Measurements from ENCODE around the gene RPGRIP1L.
A peak's percentile ranks its signal among the peaks of the same experiment; 100 is the strongest.

Gene RPGRIP1L

DNA sequence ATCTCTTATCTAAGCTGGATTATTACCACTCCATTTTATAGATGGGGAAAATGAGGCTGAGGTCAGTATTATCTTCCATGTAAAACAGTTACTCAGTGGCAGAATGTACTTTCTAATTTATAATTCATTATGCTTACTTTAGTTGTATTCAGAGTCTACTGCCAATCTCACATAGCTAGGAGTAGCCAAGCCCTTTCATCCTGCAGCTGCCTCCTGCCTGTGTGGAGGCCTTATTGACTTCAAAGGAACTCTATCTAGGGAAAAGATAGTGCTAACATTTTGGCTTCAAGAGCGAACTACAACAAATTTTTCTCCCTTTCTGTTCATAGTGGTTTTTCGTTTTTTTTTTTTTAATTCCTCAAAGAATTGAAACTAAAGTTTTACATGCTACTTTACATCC is 12.9 kb downstream of the RPGRIP1L start:
- TF ChIP-seq GATA3 (IDR thresholded peaks at IDR 0.05; ENCODE audit: low read depth, low read length) (no peak), GATA2 (IDR thresholded peaks at IDR 0.05; ENCODE audit: low read depth, low read length) (no peak)

DNA sequence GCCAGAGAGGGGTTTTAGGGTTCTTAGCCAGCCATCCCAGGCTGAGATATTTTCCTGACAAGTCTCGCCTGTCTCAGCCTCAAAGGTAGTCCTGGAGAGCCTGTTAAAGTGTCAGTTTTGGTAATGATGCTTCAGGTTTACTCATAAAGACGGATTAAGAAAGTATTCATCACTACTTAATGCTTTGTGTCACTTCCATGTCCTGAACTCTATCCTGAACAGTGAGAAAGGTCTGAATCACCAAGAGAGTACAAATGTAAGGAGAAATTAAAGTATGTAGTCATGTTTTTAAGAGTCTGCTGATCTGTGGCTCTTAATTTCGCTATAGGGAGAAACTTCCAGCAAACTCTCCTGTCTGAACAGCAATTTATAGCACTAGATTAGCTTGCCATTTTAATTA is 14.0 kb downstream of the RPGRIP1L start:
- no peak for TF ChIP-seq GATA2 (IDR thresholded peaks at IDR 0.05; ENCODE audit: low read depth, low read length)
- no peak for TF ChIP-seq GATA3 (IDR thresholded peaks at IDR 0.05; ENCODE audit: low read depth, low read length)

DNA sequence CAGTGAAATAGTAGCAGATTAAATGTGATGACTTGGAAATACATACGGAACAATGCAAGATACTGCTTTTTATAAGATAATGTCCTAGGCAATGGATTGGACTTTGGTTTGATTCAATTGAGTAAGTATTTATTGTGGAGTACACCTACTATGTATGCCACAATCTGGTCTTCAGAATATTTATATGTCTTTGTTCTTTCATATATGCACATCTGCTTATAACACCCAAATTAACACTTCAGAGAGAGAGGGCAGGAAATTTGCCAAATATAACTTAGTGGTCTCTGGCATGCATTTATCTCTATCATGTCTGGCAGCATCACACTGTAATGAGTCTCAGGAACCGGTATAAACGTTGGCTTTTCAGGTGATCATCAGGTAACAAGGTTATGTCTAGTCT is 16.9 kb downstream of the RPGRIP1L start:
- no peak for TF ChIP-seq GATA3 (IDR thresholded peaks at IDR 0.05; ENCODE audit: low read depth, low read length)
- TF ChIP-seq GATA2 (IDR thresholded peaks at IDR 0.05; ENCODE audit: low read depth, low read length) = no peak

DNA sequence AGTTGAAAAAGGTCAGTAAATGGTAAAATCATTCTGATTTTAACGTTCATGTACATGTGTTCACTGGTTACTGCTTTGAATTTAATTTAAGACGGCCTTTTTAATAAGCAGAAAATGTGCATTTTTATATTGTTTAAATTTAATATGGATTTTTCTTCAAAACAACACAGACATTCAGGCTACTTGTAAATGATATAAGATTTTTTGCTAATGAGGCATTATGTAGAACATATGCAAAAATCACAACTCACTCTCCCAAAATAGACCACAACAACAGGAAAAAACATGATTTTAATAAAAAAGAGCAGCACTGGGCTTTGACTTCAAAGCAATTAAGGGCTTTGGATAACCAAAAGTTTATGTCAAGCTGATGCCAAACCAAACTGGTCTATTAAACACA is 22.3 kb downstream of the RPGRIP1L start:
- TF ChIP-seq GATA3 (IDR thresholded peaks at IDR 0.05; ENCODE audit: low read depth, low read length) (no peak), GATA2 (IDR thresholded peaks at IDR 0.05; ENCODE audit: low read depth, low read length) (no peak)

DNA sequence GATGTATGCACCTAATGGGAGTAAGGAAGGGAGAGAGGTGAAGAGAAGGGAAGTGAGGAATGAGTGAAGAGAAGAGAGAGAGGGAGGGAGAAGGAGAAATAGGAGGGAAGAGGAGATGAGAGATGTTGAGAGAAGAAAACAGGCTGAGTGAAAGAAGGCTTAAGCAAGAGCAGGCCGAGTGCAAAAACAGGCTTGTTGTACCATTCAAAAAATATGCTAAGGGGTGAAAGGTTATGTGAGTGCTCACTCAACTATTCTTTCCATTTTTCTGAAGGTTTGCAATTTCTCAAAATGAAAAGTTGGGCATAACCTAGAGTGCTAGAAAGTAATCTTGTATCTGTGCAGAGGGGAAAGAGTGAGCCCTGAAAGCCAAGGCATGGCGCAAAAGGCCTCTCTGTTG is 22.9 kb downstream of the RPGRIP1L start:
- no peak for TF ChIP-seq GATA2 (IDR thresholded peaks at IDR 0.05; ENCODE audit: low read depth, low read length)
- no peak for TF ChIP-seq GATA3 (IDR thresholded peaks at IDR 0.05; ENCODE audit: low read depth, low read length)

DNA sequence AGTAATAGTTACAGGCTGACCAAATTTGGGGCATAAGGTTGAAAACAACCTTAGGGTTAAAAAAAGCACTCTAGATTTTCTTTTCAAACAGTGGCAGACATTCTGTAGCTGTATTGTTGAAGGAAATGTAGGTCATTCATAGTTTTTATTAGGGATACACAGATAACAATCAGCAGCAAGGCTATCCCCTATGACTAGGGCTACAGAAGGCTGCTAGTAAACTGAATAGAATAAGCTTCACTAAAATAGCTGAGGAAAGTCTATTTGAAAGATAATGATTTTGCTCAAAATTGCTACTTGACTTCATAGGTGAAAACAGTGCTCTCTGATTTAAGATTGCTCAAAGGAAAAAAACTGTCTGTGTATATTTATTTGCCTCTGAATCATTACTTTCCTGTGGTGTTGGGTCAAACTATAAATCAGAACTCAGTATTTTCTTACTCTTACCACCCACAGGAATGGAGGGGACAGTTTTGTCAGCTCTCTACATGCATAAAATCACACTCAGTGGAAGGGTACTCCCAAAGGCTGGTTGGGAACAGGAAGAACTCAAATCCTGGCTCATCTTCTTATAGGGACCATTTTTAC is 24.8 kb downstream of the RPGRIP1L start:
- TF ChIP-seq GATA3 (IDR thresholded peaks at IDR 0.05; ENCODE audit: low read depth, low read length) (peak; percentile 33; the same call in 1 of the 2 replicates), GATA2 (IDR thresholded peaks at IDR 0.05; ENCODE audit: low read depth, low read length) (peak; percentile 41; the same call in 1 of the 2 replicates)

DNA sequence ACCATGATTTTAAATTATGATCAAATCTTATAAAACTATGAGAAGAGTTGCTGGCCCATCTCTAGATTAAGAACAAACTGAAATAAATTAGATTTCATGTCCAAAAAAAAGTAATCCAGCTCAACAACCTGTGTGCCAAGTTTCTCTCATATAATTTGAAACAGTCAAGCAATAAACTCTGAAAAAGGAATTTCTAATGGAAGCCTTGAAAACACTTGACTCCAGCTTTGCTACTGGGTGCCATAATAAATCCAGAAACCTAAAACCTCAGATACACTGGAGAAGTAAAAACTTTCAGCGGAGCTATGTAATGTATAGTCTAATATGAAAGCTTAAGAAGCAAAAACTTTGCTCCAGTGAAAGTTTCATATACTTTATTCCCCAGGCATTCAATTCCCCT is 25.5 kb downstream of the RPGRIP1L start:
- TF ChIP-seq GATA2 (IDR thresholded peaks at IDR 0.05; ENCODE audit: low read depth, low read length) (no peak), GATA3 (IDR thresholded peaks at IDR 0.05; ENCODE audit: low read depth, low read length) (no peak)

DNA sequence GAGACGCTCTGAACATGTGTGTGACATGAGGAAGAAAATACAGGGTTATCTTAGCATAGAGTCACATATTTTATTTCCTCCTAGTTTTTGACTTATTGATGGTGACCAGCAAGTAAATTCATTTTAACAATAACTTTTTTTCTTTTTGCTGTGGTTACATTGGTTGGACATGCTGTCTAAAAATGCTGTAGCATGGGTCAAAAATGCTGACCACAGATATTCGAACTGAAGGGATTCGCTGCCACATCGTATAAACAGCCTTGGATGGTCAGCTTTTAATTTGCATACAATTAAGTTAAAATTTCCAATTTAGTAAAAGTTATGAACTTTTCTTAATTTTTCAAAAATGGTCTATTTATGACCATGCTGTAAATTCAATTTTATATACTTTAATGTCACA is 30.5 kb downstream of the RPGRIP1L start:
- TF ChIP-seq GATA3 (IDR thresholded peaks at IDR 0.05; ENCODE audit: low read depth, low read length) (no peak), GATA2 (IDR thresholded peaks at IDR 0.05; ENCODE audit: low read depth, low read length) (no peak)

DNA sequence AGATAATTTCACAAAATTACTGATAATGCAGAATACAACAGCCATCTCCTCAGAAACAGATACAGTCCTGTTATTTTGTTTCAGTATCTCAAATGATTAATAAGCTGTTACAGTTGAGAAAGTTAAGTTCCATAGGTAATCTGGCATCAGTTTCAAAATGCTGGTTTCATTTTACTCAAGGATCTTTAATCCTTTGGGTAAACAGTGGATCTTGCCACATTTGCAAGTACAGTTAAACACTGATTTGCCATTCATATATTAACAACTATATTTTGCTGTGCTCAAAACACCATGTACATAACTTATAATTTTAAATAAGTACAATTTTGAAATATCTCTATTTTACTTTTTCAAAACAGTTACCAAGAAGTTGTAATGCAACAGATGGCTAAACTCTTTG is 31.2 kb downstream of the RPGRIP1L start:
- TF ChIP-seq GATA2 (IDR thresholded peaks at IDR 0.05; ENCODE audit: low read depth, low read length) (no peak), GATA3 (IDR thresholded peaks at IDR 0.05; ENCODE audit: low read depth, low read length) (no peak)

DNA sequence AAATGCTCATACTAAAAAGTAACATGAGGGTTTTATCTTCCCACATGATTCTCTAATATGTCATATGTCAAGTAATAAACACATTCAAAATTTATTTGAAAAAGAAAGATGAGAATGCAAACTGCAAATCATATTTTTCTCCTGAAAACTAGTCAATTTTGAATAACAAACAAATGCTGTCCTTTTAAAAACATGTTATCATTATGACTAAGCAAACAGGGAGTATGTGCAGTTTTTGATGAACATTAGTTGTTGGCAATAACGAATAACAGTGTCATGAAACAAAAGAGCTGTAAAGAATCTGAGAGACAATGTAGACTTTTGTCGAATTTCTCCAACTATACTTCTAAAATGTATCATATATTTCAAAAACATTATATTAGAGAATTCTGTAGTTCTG is 34.8 kb downstream of the RPGRIP1L start:
- TF ChIP-seq GATA3 (IDR thresholded peaks at IDR 0.05; ENCODE audit: low read depth, low read length) = no peak
- TF ChIP-seq GATA2 (IDR thresholded peaks at IDR 0.05; ENCODE audit: low read depth, low read length) = no peak

DNA sequence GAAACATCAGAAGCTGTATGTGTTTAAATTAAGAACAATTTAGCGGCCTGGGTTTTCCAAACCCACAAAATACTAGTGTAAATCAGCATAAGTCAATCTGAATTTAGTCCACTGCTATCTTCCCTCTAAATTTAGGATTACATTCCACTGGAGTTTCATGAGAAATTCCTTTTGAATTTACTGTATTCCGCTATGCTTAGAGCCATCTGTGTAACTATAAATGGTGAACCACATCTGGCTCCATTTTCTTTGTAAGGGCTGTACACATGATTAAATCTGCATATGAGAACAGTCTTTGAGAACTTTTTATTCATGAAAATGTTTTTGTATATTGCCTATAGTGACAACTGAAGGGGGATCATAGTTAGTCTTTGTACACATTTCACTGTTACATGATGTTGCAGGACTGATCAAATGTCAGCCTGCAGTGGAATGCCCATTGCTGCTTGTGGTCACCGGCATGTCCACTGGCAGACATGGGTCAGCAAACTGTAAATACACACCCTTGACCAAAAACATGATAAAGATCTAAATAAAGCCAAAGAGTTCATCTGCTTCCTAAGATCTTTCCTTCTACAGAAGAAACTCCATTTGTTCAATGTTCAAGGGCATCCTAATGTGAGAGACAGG is 36.8 kb downstream of the RPGRIP1L start:
- TF ChIP-seq GATA2 (IDR thresholded peaks at IDR 0.05; ENCODE audit: low read depth, low read length) (no peak), GATA3 (IDR thresholded peaks at IDR 0.05; ENCODE audit: low read depth, low read length) (no peak)

DNA sequence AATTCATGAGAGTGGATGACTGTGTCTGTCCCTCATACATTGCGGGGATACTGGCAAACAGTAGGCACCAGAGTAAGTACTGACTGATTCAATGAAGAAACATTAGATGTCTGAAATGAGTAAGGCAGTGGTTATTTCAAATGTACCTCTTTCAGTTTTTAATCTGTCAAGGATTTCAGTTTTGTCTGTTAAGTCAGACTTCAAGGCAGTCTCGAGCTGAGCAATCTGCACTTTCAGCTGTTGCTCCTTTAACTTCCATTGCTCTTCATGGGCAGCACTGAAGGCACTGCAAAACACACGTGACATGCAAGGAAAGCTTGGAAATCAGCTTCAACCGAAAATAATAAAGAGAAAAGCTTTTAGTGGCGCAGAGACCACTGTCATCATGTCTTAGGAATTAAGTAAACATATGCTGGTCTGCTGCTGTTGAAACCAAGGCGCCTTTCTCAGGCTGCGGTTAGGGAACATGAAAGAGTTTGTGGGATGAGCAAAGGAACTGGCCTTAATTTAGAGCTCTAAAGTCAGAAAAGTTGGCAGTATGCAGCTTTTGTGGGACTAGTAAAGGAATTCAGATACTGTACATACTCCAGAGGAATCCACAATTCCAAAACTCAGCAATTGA is 38.8 kb downstream of the RPGRIP1L start:
- no peak for TF ChIP-seq GATA2 (IDR thresholded peaks at IDR 0.05; ENCODE audit: low read depth, low read length)
- TF ChIP-seq GATA3 (IDR thresholded peaks at IDR 0.05; ENCODE audit: low read depth, low read length) = no peak

DNA sequence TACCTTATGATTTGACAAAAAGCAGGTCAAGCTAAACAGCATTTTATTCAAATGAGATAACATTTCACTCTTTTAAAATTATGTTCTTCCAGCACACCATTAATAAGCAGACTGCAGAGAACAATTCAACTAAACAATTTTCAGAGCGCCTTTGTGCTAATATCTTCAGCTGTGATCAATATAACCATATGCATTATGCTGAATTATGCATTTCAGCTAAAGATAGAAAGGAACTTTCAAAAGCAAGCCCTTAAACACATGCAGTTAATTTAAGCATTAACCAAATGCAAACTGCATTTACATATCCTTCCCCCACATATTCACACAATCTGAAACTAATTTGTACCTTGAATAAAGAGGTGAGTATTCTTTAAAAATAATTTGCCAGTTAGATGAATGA is 41.6 kb downstream of the RPGRIP1L start:
- TF ChIP-seq GATA2 (IDR thresholded peaks at IDR 0.05; ENCODE audit: low read depth, low read length) (no peak), GATA3 (IDR thresholded peaks at IDR 0.05; ENCODE audit: low read depth, low read length) (no peak)

DNA sequence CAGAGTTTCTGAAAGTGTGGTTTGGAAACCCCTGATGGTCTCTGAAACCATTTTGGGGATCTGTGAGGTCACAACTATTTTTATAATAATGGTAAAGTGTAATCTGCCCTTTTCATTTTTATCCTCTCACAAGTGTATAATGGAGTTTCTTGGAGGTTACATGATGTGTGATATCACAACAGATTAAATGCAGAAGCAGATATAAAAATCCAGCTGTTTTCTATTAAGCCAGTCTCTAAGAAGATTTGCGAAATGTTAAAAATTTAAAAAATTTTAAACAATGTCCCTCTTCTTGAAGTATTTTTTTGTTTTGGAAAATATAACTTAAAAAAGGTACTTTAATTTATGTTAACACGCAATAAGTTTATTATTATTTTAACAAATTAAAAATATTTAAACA is 48.7 kb downstream of the RPGRIP1L start:
- no peak for TF ChIP-seq GATA3 (IDR thresholded peaks at IDR 0.05; ENCODE audit: low read depth, low read length)
- TF ChIP-seq GATA2 (IDR thresholded peaks at IDR 0.05; ENCODE audit: low read depth, low read length) = no peak

DNA sequence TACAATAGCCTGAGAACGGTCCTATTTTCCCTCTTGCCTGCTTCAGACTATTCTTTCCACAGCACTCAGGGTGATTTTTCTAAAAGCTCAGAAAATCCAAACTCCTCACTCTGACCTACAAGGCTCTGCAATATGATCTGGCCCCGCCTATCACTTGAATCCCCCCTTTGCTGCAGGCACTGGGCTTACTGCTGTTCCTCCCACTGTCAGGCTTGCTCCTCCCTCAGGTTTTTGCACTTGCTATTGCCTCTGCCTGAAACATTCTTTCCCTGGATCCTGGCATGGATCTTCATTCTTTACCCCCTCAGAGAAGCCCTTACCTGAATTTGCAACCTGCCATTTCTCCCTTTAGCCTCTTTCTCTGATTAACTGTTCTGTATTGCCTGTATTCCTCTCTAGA is 52.3 kb downstream of the RPGRIP1L start:
- TF ChIP-seq GATA2 (IDR thresholded peaks at IDR 0.05; ENCODE audit: low read depth, low read length) = no peak
- TF ChIP-seq GATA3 (IDR thresholded peaks at IDR 0.05; ENCODE audit: low read depth, low read length) = no peak
